ENCODE results near the gene KCNIP4.

GRCh38 chr4:21709031-21709430 lies 239.5 kb downstream of the KCNIP4 start:
- TF ChIP-seq, protein P1, sequence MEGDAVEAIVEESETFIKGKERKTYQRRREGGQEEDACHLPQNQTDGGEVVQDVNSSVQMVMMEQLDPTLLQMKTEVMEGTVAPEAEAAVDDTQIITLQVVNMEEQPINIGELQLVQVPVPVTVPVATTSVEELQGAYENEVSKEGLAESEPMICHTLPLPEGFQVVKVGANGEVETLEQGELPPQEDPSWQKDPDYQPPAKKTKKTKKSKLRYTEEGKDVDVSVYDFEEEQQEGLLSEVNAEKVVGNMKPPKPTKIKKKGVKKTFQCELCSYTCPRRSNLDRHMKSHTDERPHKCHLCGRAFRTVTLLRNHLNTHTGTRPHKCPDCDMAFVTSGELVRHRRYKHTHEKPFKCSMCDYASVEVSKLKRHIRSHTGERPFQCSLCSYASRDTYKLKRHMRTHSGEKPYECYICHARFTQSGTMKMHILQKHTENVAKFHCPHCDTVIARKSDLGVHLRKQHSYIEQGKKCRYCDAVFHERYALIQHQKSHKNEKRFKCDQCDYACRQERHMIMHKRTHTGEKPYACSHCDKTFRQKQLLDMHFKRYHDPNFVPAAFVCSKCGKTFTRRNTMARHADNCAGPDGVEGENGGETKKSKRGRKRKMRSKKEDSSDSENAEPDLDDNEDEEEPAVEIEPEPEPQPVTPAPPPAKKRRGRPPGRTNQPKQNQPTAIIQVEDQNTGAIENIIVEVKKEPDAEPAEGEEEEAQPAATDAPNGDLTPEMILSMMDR (IDR thresholded peaks at IDR 0.05): no peak
- no peak for TF ChIP-seq POLR2A (IDR thresholded peaks at IDR 0.05)
